DMS153 treated with DMSO at 0.1 percent for 48 hours (cell line): ENCODE results near the gene CFAP100.

Experiments used
- DNase-seq: peaks from one replicate; lab custom pipeline; 2025; ENCODE audit not compliant: unreplicated experiment; lab: John Stamatoyannopoulos, UW

The CFAP100 gene

DNA sequence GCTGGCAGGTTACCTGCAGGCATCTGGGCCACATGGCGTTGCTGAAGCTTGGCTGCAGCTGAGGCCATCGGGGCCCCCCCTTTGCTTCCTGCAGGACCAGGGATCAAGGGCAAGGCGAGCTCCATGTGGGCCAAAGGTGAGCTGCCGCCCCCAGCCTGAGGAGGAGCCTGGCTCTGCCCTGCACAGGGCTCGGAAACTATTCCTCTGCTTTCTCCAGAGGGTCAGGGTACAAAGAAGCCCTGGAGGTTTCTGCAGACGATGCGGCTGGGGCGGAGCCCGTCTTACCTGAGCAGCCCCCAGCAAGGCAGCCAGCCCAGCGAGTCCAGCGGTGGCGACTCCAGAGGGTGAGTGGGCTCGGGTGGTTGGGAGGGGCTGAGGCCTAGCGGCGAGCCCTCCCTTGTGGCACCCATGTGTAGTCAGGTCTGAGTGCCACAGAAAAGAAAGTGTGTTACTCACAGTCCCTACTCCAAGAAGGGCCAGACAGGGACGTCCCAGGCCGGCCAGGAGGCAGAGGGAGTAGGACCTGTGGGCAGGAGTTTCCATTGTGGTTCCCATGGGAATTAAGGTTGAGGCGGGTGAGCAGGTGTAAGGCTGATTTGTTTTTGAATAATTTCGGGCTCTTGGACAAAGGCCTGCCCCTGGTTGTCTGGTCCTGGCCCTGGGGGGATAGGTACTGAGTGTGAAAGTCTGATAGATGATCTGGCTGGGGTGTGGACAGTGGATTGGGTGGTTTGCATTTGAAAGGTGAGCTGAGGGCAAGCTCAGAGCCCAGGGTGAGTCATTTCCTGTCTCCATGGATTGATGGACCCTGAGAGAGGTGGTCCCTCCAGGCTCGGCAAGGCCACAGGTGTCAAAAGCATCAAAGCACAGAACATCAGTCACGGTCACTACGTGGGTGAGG is 25.4 kb downstream of the CFAP100 start:
- no peak for DNase-seq

DNA sequence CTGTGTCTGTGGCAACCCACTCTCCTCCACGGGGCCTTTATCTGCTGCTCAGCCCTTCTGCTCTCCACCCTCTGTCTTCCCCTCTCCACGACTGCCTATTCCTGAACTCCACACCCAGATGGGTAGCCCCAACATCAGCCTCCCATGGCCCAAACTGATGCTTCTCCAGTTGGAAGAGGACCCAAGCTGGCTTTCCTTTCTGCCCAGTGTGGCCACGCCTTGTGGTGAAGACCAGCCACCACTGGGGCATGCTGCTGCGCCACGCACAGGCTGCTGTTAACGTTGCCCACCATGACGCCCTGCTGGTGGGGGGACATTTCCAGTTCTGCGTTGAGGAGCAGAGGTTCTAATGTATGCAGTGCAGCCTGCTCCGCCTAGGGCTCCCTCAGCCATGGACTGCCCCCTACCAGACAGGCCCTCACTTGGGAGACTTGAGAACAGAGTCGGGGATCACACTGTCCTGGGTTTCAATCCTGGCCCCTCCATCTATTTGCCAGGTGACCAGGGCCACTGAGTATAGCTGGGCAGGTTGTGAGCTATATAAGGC is 26.9 kb downstream of the CFAP100 start:
- no peak for DNase-seq

GRCh38 chr3:126422121-126422520 is 27.4 kb downstream of the CFAP100 start:
- no peak for DNase-seq

GRCh38 chr3:126422571-126423091 is 27.9 kb downstream of the CFAP100 start:
- DNase-seq: no peak

- no peak for DNase-seq
Observed at GRCh38 chr3:126423191-126424038, 28.7 kb downstream of the CFAP100 start.

DNA sequence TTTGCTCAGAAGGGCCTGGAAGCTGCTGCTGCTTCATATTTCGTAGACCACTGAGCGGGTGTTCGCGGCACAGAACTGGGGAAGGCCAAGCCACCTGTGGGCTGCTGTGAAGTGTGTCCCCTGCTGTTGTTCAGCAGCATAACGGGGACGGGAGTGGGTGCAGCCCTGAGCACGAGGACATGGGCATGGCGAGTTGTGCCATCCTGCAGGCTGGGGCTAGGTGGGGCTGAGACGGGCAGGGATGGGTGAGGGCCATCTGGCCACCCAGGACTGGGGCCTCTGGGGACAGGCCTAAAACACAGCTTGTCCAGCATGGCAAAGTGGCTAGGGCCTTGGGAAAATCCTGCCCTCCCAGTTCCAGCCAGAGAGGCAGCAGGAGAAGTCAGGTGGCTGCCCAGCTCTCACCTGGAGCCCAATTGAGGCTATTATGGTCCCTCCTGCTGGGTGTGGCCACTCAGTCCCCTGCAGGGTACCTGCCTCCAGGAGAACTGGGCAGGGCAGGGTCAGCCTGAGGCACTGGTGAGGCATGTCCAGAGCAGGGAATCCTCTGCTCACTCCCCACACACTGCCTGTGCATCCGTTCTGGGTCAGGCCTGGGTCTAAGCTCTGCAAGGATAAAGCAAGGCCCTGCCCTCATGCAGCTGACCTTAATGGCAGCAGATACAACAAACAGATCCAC is 29.5 kb downstream of the CFAP100 start:
- no peak for DNase-seq

DNA sequence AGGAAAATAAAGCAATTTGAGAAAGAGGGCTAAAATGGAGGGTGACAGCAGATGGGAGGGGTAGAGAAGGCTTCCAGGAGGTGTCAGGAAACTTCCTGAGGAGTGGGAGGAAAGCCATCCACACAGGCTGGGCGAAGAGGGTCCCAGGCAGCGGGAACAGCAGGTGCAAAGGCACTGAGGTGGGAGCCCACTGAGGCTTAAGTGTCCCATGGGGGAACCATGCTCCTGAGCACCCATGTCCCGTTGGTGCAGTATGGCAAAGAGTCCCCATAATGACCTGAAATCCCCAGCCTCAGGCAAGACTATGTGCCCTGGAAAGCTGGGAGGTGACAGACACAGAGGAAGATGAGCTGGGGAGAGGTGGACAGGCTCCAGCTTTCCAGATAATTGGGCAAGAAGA is 30.0 kb downstream of the CFAP100 start:
- DNase-seq: no peak

GRCh38 chr3:126431103-126431534 is 36.4 kb downstream of the CFAP100 start:
- DNase-seq: no peak

- DNase-seq: no peak
Observed at GRCh38 chr3:126432361-126433104, 37.8 kb downstream of the CFAP100 start.

- DNase-seq: no peak
Observed at GRCh38 chr3:126433105-126433430, 38.4 kb downstream of the CFAP100 start.

DNA sequence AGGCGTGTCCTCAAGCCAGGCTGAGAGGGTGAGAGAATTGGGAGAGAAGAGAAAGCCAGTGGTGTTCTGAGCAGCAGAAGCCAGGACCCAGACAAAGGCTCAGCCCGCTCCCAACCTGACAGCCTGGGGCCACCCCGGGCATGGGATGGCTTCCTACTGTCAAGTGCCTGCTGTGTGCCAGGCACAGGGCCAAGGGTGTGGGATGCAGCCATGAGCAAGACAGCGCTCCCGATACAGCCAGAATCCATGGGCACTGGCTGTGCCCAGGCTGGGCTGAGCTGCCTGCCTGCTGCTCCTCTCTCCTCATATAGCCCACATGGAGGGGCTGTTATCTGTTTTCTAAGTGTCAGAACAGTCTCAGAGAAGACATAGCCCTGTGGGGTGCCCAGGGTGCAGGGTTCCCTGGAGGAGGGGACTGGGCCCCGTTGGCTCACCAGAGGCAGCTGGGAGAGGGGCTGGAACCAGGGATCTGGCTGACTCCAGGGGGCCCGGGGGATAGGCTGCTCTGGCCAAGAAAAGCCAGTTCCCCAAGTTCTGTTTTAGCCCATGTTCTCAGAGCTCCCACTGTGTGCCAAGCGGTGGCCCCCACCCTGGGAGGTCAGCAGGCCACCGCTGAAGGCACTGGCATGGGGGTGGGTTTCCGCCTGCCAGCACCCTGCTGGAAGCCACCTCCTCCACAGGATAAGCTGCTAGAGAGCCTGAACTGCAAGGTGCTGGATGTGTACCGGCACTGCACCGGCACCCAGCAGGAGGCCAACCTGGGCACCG is 39.0 kb downstream of the CFAP100 start:
- DNase-seq: no peak

DNA sequence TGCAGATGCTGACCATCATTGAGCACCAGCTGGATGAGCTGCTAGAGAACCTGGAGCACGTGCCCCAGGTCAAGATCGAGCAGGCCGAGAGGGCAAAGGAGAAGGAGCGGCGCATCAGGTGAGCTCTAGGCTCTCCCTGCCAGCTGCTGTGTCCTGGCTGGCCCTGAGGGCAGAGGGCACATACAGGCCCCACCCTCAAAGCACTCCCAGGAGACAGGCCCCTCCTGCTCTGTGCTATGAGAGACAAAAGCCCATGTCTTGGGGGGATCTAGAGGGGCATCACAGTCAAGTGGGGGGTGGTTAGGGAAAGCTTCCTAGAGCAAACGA is 39.5 kb downstream of the CFAP100 start:
- DNase-seq: no peak

GRCh38 chr3:126434931-126435411 is 40.3 kb downstream of the CFAP100 start:
- DNase-seq: no peak

GRCh38 chr3:126435456-126436315 is 41.0 kb downstream of the CFAP100 start:
- DNase-seq: no peak

- DNase-seq: no peak
Observed at GRCh38 chr3:126436826-126437717, 42.4 kb downstream of the CFAP100 start.

DNA sequence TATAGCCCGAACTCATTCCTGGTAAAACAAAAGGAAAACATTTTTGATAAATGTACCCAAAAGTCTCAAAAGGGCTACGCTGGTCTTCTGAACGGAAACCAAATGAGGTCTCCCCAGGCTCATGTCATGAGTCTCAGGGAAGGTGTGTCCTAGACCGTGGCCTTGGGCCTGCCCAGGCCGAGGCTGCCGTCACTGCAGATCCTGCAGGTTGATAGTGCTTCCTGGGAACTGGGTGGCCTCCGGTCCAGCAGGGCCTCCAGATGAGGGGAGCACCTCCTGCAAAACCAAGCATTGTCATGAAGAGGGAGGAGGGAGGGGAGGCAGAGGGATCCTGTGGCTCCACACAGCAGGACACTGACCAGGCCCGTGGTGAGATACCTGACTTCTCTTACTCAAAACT is 43.5 kb downstream of the CFAP100 start:
- DNase-seq: no peak

DNA sequence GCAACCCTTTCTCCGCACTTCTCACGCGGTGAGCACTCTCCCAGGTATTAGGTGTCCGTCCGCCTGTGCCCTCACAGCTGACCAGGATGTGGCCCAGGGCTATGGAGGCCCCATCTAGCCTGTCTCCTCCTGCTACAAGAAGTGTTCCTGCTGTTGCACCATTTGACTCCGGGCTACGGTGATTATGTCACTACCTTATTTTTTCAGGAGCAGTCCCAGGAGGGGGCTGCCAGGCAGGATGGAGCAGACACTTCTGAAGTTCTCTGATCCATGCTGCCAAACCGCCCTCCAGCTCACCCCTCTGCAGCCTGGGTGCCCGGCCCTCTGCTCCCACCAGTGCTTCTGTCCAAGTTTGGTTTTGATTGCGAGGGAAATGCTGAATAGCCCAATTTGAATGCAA is 44.0 kb downstream of the CFAP100 start:
- DNase-seq: no peak
